GM12878 (cell line): ENCODE data around the gene ZNF726.
"Not testable (repeated sequence)": the region's sequence is repeated elsewhere in the genome, so short reads cannot be mapped to it uniquely, and the experiment has no call there.

Source experiments
- CBFB ChIP-seq: IDR thresholded peaks from 2 replicates; pipeline ENCODE4 v1.6.1; 2016; ENCODE audit warnings: antibody characterized with exemption, low read depth
- CBX5 ChIP-seq: sonication (generic); IDR thresholded peaks from 2 replicates; pipeline ENCODE4 v1.6.1; 2016; ENCODE audit warnings: low read depth, moderate library complexity, mild to moderate bottlenecking, inconsistent platforms
- CREM ChIP-seq: IDR thresholded peaks from 2 replicates; pipeline ENCODE4 v1.6.1; 2014; ENCODE audit warnings: antibody characterized with exemption, low read depth
- CTCF ChIP-seq, 3 experiments: IDR thresholded peaks in 2 of 3; conservative IDR thresholded peaks in 1 of 3; 2 replicates each; pipeline ENCODE4 v1.5.1; 2011; ENCODE audit warnings: low read depth in 3 of 3, low read length in 3 of 3, mild to moderate bottlenecking in 3 of 3, control low read depth in 2 of 3, moderate library complexity in 2 of 3, inconsistent platforms in 1 of 3, mixed read lengths in 1 of 3; ENCODE audit not compliant: control insufficient read depth in 2 of 3, insufficient read depth in 1 of 3; ENCODE audit errors: extremely low read depth in 1 of 3
- EP300 ChIP-seq, 2 experiments: fragments of 150-350 bp in 1 of 2; IDR thresholded peaks; 2 replicates each; pipeline ENCODE4 v1.6.1; 2011 to 2012; ENCODE audit warnings: low read depth in 2 of 2, low read length in 2 of 2, borderline replicate concordance in 1 of 2, improper control_type of control experiment in 1 of 2, inconsistent platforms in 1 of 2; ENCODE audit not compliant: control insufficient read depth in 1 of 2
- JUNB ChIP-seq: IDR thresholded peaks from 2 replicates; pipeline ENCODE4 v1.6.1; 2016; ENCODE audit warnings: antibody characterized with exemption, mild to moderate bottlenecking
- MXI1 ChIP-seq: fragments of 150-350 bp; IDR thresholded peaks from 2 replicates; pipeline ENCODE4 v1.6.1; 2011; ENCODE audit warnings: low read depth, mild to moderate bottlenecking, inconsistent platforms, low read length, improper control_type of control experiment
- POLR2A ChIP-seq: IDR thresholded peaks from 2 replicates; pipeline ENCODE4 v1.6.1; 2011; ENCODE audit warnings: low read depth, mild to moderate bottlenecking, low read length
- POLR2AphosphoS5 ChIP-seq: IDR thresholded peaks from 2 replicates; pipeline ENCODE4 v1.6.1; 2011; ENCODE audit warnings: mild to moderate bottlenecking, low read length, inconsistent platforms
- SP1 ChIP-seq: IDR thresholded peaks from one replicate; pipeline ENCODE4 v1.6.1; 2011; ENCODE audit warnings: low read depth, low read length
- SREBF2 ChIP-seq: IDR thresholded peaks from 2 replicates; pipeline ENCODE4 v1.6.1; 2012; ENCODE audit warnings: mild to moderate bottlenecking, low read length
- TARDBP ChIP-seq: IDR thresholded peaks from 2 replicates; pipeline ENCODE4 v1.6.1; 2016; ENCODE audit warnings: borderline replicate concordance
- ZNF217 ChIP-seq: fragments of 450-650 bp; IDR thresholded peaks from 2 replicates; pipeline ENCODE4 v1.6.1; 2017; ENCODE audit warnings: antibody characterized with exemption, mild to moderate bottlenecking
- TF ChIP-seq, protein P1 (sequence below): IDR thresholded peaks from 2 replicates; pipeline ENCODE4 v1.6.1; 2012; ENCODE audit warnings: improper control_type of control experiment, low read depth, low read length; ENCODE audit not compliant: insufficient replicate concordance

GRCh38 chr19:23964334-23964733 is 49.6 kb downstream of the ZNF726 start:
- TF ChIP-seq SREBF2; POLR2A; POLR2AphosphoS5; CREM; EP300 (IDR thresholded peaks at IDR 0.05; ENCODE audit: borderline replicate concordance in 1 of 2, control insufficient read depth in 1 of 2, low read depth in 2 of 2, low read length in 2 of 2); ZNF217; CBX5; TARDBP; CBFB; JUNB; CTCF (IDR thresholded peaks at IDR 0.05 in 2 of 3, conservative IDR thresholded peaks at IDR 0.05 in 1 of 3; ENCODE audit: control insufficient read depth in 2 of 3, extremely low read depth in 1 of 3, insufficient read depth in 1 of 3, low read depth in 3 of 3, low read length in 3 of 3); SP1; MXI1: not testable (repeated sequence)
- TF ChIP-seq, protein P1, sequence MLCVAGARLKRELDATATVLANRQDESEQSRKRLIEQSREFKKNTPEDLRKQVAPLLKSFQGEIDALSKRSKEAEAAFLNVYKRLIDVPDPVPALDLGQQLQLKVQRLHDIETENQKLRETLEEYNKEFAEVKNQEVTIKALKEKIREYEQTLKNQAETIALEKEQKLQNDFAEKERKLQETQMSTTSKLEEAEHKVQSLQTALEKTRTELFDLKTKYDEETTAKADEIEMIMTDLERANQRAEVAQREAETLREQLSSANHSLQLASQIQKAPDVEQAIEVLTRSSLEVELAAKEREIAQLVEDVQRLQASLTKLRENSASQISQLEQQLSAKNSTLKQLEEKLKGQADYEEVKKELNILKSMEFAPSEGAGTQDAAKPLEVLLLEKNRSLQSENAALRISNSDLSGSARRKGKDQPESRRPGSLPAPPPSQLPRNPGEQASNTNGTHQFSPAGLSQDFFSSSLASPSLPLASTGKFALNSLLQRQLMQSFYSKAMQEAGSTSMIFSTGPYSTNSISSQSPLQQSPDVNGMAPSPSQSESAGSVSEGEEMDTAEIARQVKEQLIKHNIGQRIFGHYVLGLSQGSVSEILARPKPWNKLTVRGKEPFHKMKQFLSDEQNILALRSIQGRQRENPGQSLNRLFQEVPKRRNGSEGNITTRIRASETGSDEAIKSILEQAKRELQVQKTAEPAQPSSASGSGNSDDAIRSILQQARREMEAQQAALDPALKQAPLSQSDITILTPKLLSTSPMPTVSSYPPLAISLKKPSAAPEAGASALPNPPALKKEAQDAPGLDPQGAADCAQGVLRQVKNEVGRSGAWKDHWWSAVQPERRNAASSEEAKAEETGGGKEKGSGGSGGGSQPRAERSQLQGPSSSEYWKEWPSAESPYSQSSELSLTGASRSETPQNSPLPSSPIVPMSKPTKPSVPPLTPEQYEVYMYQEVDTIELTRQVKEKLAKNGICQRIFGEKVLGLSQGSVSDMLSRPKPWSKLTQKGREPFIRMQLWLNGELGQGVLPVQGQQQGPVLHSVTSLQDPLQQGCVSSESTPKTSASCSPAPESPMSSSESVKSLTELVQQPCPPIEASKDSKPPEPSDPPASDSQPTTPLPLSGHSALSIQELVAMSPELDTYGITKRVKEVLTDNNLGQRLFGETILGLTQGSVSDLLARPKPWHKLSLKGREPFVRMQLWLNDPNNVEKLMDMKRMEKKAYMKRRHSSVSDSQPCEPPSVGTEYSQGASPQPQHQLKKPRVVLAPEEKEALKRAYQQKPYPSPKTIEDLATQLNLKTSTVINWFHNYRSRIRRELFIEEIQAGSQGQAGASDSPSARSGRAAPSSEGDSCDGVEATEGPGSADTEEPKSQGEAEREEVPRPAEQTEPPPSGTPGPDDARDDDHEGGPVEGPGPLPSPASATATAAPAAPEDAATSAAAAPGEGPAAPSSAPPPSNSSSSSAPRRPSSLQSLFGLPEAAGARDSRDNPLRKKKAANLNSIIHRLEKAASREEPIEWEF, result not testable (repeated sequence)
